H9 (cell line): ENCODE measurements around the gene AMN. TPM values are rescaled to one million over a fixed set of nuclear protein-coding genes. Genes with fewer than 3 reads are reported as not detected.

Source experiments
- DNase-seq: peaks from one replicate; pipeline ENCODE4 v3.0.0-alpha.2; 2017
- H2AFZ ChIP-seq: one replicate; pipeline ENCODE4 v1.6.1; 2013; ENCODE audit warnings: mild to moderate bottlenecking, low read length, control low read depth, moderate library complexity
- H2AK5ac ChIP-seq: 2 replicates; pipeline ENCODE4 v1.6.1; 2013; ENCODE audit warnings: low read length, control low read depth, mixed read lengths; ENCODE audit not compliant: insufficient read length
- H2BK120ac ChIP-seq: one replicate; pipeline ENCODE4 v1.6.1; 2013; ENCODE audit warnings: low read depth, mild to moderate bottlenecking, low read length, control low read depth, inconsistent platforms; ENCODE audit not compliant: poor library complexity, severe bottlenecking
- H2BK12ac ChIP-seq: 2 replicates; pipeline ENCODE4 v1.6.1; 2013; ENCODE audit warnings: low read length, control low read depth, mixed read lengths, low read depth; ENCODE audit not compliant: insufficient read length
- H2BK15ac ChIP-seq: 2 replicates; pipeline ENCODE4 v1.6.1; 2013; ENCODE audit warnings: low read depth, low read length, control low read depth
- H2BK20ac ChIP-seq: one replicate; pipeline ENCODE4 v1.6.1; 2013; ENCODE audit warnings: low read depth, mild to moderate bottlenecking, low read length, control low read depth, inconsistent platforms; ENCODE audit not compliant: poor library complexity, severe bottlenecking
- H2BK5ac ChIP-seq: 2 replicates; pipeline ENCODE4 v1.6.1; 2013; ENCODE audit warnings: low read length, control low read depth, mixed read lengths; ENCODE audit not compliant: insufficient read length
- H3K14ac ChIP-seq: 2 replicates; pipeline ENCODE4 v1.6.1; 2013; ENCODE audit warnings: low read length, control low read depth; ENCODE audit not compliant: insufficient read depth
- H3K18ac ChIP-seq: 2 replicates; pipeline ENCODE4 v1.6.1; 2013; ENCODE audit warnings: low read depth, mild to moderate bottlenecking, mixed read lengths, low read length, control low read depth; ENCODE audit not compliant: insufficient read length
- H3K23ac ChIP-seq: 2 replicates; pipeline ENCODE4 v1.6.1; 2013; ENCODE audit warnings: low read length, control low read depth, mixed read lengths, low read depth; ENCODE audit not compliant: insufficient read length
- H3K23me2 ChIP-seq: 2 replicates; pipeline ENCODE4 v1.6.1; 2013; ENCODE audit warnings: low read depth, mild to moderate bottlenecking, mixed read lengths, low read length, control low read depth; ENCODE audit not compliant: insufficient read length, poor library complexity, severe bottlenecking
- H3K27ac ChIP-seq: 2 replicates; pipeline ENCODE4 v1.5.1; 2013; ENCODE audit warnings: low read length, control low read depth, mixed read lengths, low read depth; ENCODE audit not compliant: insufficient read length
- H3K27me3 ChIP-seq: 2 replicates; pipeline ENCODE4 v1.6.1; 2013; ENCODE audit warnings: low read length, control low read depth, inconsistent platforms; ENCODE audit not compliant: insufficient read depth
- H3K4ac ChIP-seq: 2 replicates; pipeline ENCODE4 v1.6.1; 2013; ENCODE audit warnings: low read depth, mild to moderate bottlenecking, control low read depth, inconsistent platforms, low read length, moderate library complexity
- H3K4me1 ChIP-seq: 2 replicates; pipeline ENCODE4 v1.6.1; 2013; ENCODE audit warnings: low read length, control low read depth, inconsistent platforms; ENCODE audit not compliant: insufficient read depth
- H3K4me2 ChIP-seq: 2 replicates; pipeline ENCODE4 v1.6.1; 2013; ENCODE audit warnings: low read length, control low read depth, mixed read lengths; ENCODE audit not compliant: insufficient read length, insufficient read depth
- H3K56ac ChIP-seq: 2 replicates; pipeline ENCODE4 v1.6.1; 2013; ENCODE audit warnings: low read depth, mild to moderate bottlenecking, mixed read lengths, low read length, control low read depth; ENCODE audit not compliant: insufficient read length
- H3K79me1 ChIP-seq: 2 replicates; pipeline ENCODE4 v1.6.1; 2013; ENCODE audit warnings: low read depth, mild to moderate bottlenecking, moderate library complexity, low read length, control low read depth, inconsistent platforms; ENCODE audit not compliant: insufficient read depth, poor library complexity, severe bottlenecking
- H3K79me2 ChIP-seq: 2 replicates; pipeline ENCODE4 v1.6.1; 2013; ENCODE audit warnings: low read length, control low read depth, inconsistent platforms; ENCODE audit not compliant: insufficient read depth
- H3K9ac ChIP-seq: 2 replicates; pipeline ENCODE4 v1.6.1; 2013; ENCODE audit warnings: low read length, control low read depth, mixed read lengths; ENCODE audit not compliant: insufficient read length; ENCODE audit errors: extremely low read depth
- H3K9me3 ChIP-seq: one replicate; pipeline ENCODE4 v1.6.1; 2013; ENCODE audit warnings: low read depth, low read length, inconsistent platforms; ENCODE audit not compliant: control insufficient read depth
- H3T11ph ChIP-seq: one replicate; pipeline ENCODE4 v1.6.1; 2013; ENCODE audit warnings: mild to moderate bottlenecking, low read length, control low read depth, inconsistent platforms
- H4K20me1 ChIP-seq: one replicate; pipeline ENCODE4 v1.6.1; 2013; ENCODE audit not compliant: control insufficient read depth, insufficient read length, insufficient read depth
- H4K5ac ChIP-seq: 2 replicates; pipeline ENCODE4 v1.6.1; 2013; ENCODE audit warnings: low read depth, mild to moderate bottlenecking, mixed read lengths, low read length, control low read depth; ENCODE audit not compliant: insufficient read length
- H4K8ac ChIP-seq: replicated peaks from 2 replicates; pipeline ENCODE4 v1.6.1; 2013; ENCODE audit warnings: low read length, control low read depth, mixed read lengths, low read depth; ENCODE audit not compliant: insufficient read length
- H4K91ac ChIP-seq: 2 replicates; pipeline ENCODE4 v1.6.1; 2013; ENCODE audit warnings: low read depth, mild to moderate bottlenecking, moderate library complexity, mixed read lengths, low read length, control low read depth; ENCODE audit not compliant: insufficient read length
- H3K27ac Mint-ChIP-seq, 3 experiments: 2 replicates in 2 of 3; 3 replicates in 1 of 3; pipeline ENCODE4 v1.8.0; 2020 to 2021; ENCODE audit warnings: mixed read lengths in 3 of 3, mild to moderate bottlenecking in 1 of 3, moderate library complexity in 1 of 3
- H3K27me3 Mint-ChIP-seq: 2 replicates; pipeline ENCODE4 v1.8.0; 2021; ENCODE audit warnings: low read depth, mild to moderate bottlenecking, moderate library complexity, mixed read lengths
- H3K36me3 Mint-ChIP-seq, 3 experiments: 2 replicates in 2 of 3; 3 replicates in 1 of 3; pipeline ENCODE4 v1.8.0; 2020 to 2021; ENCODE audit warnings: low read depth in 3 of 3, mixed read lengths in 3 of 3; ENCODE audit not compliant: insufficient read depth in 1 of 3
- H3K4me1 Mint-ChIP-seq, 2 experiments: 2 replicates each; pipeline ENCODE4 v1.8.0; 2020; ENCODE audit warnings: mixed read lengths in 2 of 2
- H3K4me3 Mint-ChIP-seq, 2 experiments: 2 replicates in 1 of 2; 3 replicates in 1 of 2; pipeline ENCODE4 v1.8.0; 2020 to 2021; ENCODE audit warnings: mild to moderate bottlenecking in 2 of 2, mixed read lengths in 2 of 2, moderate library complexity in 1 of 2
- H3K9me3 Mint-ChIP-seq, 2 experiments: 2 replicates in 1 of 2; 3 replicates in 1 of 2; pipeline ENCODE4 v1.8.0; 2020; ENCODE audit warnings: mild to moderate bottlenecking in 2 of 2, mixed read lengths in 2 of 2, moderate library complexity in 1 of 2
- WGBS: extraction: QIAGEN DNeasy Blood & Tissue Kit; methylation state at CpG from one replicate; pipeline ENCODE4 v1.1.7; 2013; ENCODE audit warnings: missing lambda C conversion rate, low lambda C conversion rate, mixed read lengths; ENCODE audit not compliant: insufficient read length; ENCODE audit errors: extremely low coverage; 5-methylcytosine and 5-hydroxymethylcytosine counted together
- total RNA-seq: library from RNA; stranded (reverse); gene quantifications from 2 replicates; pipeline ENCODE4 v1.2.1, GENCODE V29; 2021
- TF ChIP-seq, protein P1 (sequence below): fragments of 200-600 bp; sonication (generic); conservative IDR thresholded peaks from 3 replicates; pipeline ENCODE4 v1.8.0; 2021; ENCODE audit warnings: antibody characterized with exemption, mild to moderate bottlenecking

Gene AMN
- total RNA-seq, 1 experiment from 2014 or later, result 1.9 TPM

DNA sequence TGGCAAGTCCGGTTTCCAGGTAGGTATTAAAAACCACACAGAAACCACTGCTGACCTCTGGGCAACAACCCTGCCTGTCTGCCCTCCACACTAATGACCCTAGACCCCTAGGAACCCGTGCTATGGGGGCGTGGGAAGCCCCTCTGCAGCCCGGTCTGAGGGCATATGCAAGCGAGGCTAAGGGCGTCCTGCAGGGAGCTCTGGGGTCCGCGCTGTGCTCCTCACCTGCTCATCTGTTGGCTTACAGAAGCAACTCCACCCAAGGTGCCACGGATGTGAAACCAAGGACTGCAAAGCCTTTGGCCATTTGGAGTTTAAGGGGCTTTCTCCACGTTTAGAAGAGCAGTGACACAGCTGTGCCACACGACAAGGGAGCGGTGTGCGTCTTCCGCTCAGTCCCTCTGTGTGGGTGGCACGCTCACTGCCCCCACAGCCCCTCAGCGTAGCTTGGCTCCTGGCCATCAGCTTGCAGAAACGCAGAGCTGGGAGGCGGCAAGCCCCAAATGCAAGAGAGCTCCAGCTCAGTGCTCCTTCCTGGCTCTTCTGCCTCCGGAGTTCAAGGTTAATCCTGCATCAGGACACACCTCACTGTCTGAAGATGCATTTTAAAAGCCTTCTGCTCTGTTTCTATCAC, 18.4 kb downstream of the AMN start:
- H3K27me3 Mint-ChIP-seq, result no peaks in the 10 kb centered on the region
- Histone ChIP-seq H3K79me1 (no peaks in the 10 kb centered on the region), H4K20me1 (no peaks in the 10 kb centered on the region), H3T11ph (no peak overlapping the region), H2BK15ac (no peak overlapping the region), H3K56ac (no peak overlapping the region), H4K91ac (no peak overlapping the region), H2AFZ (no peak overlapping the region), H3K14ac (no peak overlapping the region), H3K18ac (no peak overlapping the region), H3K4me2 (no peak overlapping the region), H2BK5ac (no peak overlapping the region), H3K4me1 (no peaks in the 10 kb centered on the region), H3K27me3 (no peaks in the 10 kb centered on the region), H3K23ac (no peak overlapping the region), H2AK5ac (no peak overlapping the region), H3K27ac (no peak overlapping the region), H2BK120ac (no peak overlapping the region), H4K8ac (no peak overlapping the region), H3K79me2 (no peaks in the 10 kb centered on the region), H3K23me2 (no peaks in the 10 kb centered on the region), H3K9ac (no peak overlapping the region), H3K9me3 (no peaks in the 10 kb centered on the region), H4K5ac (no peak overlapping the region), H2BK20ac (no peak overlapping the region), H2BK12ac (no peak overlapping the region), H3K4ac (no peak overlapping the region)
- DNase-seq, result no peak
- no peaks in the 10 kb centered on the region for H3K9me3 Mint-ChIP-seq
- H3K4me1 Mint-ChIP-seq, result no peaks in the 10 kb centered on the region
- no peak overlapping the region for H3K4me3 Mint-ChIP-seq
- peaks cover 25 to 82% (median 65%) of the 10 kb centered on the region in 3 experiments; a peak in 6 of 7 replicates for H3K36me3 Mint-ChIP-seq
- no CpG with 5 or more reads among the region's 19 CpGs for WGBS
- TF ChIP-seq, protein P1, sequence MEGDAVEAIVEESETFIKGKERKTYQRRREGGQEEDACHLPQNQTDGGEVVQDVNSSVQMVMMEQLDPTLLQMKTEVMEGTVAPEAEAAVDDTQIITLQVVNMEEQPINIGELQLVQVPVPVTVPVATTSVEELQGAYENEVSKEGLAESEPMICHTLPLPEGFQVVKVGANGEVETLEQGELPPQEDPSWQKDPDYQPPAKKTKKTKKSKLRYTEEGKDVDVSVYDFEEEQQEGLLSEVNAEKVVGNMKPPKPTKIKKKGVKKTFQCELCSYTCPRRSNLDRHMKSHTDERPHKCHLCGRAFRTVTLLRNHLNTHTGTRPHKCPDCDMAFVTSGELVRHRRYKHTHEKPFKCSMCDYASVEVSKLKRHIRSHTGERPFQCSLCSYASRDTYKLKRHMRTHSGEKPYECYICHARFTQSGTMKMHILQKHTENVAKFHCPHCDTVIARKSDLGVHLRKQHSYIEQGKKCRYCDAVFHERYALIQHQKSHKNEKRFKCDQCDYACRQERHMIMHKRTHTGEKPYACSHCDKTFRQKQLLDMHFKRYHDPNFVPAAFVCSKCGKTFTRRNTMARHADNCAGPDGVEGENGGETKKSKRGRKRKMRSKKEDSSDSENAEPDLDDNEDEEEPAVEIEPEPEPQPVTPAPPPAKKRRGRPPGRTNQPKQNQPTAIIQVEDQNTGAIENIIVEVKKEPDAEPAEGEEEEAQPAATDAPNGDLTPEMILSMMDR, result no peak
- H3K27ac Mint-ChIP-seq, result no peak overlapping the region; a peak in 1 of 7 replicates
